ENCODE measurements around the gene LHPP.

The LHPP gene

DNA sequence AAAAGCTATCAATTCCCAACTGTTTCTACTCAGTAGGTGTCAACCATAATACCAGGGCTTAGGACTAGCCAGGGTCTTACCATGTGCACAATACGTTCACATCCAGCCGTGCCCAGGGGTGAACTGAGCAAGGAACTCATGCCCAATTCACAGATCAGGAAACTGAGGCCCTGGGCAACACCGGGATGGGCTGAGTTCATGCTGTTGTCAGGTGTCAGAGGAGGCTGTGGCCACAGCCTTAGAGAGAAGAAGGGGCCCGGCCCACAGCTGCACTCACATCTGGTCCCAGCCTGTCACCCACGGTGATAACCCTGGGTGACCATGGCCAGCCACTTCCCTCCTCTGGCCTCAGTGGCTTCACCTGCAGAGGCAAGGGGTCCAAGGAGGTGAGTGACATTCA, 190.6 kb downstream of the LHPP start:
- peaks cover 40% of the 10 kb centered on the region for H3K4me1 ChIP-seq (ENCODE audit: control insufficient read depth, insufficient read depth, low read length)
- H3K27me3 ChIP-seq (ENCODE audit: control insufficient read depth, insufficient read depth, low read length): no peaks in the 10 kb centered on the region
- H3K4me2 ChIP-seq (ENCODE audit: low read length): no peak overlapping the region
- peaks cover 4% of the 10 kb centered on the region for H3K36me3 ChIP-seq (ENCODE audit: insufficient read depth, low read length)
- no peaks in the 10 kb centered on the region for H3K9me3 ChIP-seq (replicated peaks; ENCODE audit: low read length)
- H3K4me3 ChIP-seq (ENCODE audit: low read length): no peak overlapping the region
- H3K9ac ChIP-seq (ENCODE audit: low read depth, low read length): no peak overlapping the region

DNA sequence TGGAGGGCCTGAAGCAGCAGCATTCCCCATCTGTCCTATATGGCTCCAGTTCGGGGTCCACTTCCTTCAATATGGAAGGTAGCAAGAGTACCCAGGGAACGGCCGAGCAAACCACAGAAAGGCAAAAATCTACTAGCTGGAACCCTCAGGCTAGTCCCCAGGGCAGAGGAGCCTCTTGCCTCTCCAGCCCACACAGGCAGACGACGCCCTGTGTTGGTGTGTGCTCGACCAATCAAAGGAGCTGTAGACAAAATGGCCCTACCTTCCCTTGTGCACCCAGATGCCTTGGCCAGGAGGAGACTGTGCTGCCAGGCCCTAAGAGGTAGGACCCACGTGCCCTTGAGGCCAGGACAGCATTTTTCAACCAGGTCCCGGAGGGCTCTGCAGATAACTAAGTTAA, 191.1 kb downstream of the LHPP start:
- Histone ChIP-seq H3K9ac (ENCODE audit: low read depth, low read length) (no peak overlapping the region), H3K4me3 (ENCODE audit: low read length) (no peak overlapping the region), H3K4me2 (ENCODE audit: low read length) (no peak overlapping the region), H3K27me3 (ENCODE audit: control insufficient read depth, insufficient read depth, low read length) (no peaks in the 10 kb centered on the region), H3K36me3 (ENCODE audit: insufficient read depth, low read length) (peaks cover 4% of the 10 kb centered on the region), H3K4me1 (ENCODE audit: control insufficient read depth, insufficient read depth, low read length) (peaks cover 37% of the 10 kb centered on the region), H3K9me3 (replicated peaks; ENCODE audit: low read length) (no peaks in the 10 kb centered on the region)

DNA sequence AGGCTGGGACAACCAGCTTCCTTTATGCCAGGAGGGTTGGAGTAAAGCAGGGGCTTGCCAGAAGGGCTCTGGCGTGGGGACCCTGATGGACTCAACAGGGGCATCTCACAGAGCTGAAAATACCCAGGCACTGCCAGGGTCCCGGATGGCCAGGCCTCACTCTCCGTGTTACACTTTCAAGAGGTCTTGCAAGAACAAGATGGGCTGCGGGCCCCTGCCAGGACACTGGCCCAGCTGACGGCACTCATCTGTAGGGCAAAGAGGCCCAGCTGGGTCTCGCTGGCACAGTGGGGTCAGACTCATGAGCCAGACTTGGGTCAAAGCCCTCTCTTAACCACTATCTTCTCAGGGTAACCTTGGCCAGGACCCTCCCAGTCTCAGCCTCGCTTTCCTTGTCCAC, 191.7 kb downstream of the LHPP start:
- Histone ChIP-seq H3K27me3 (ENCODE audit: control insufficient read depth, insufficient read depth, low read length) (no peaks in the 10 kb centered on the region), H3K9ac (ENCODE audit: low read depth, low read length) (no peak overlapping the region), H3K9me3 (replicated peaks; ENCODE audit: low read length) (no peaks in the 10 kb centered on the region), H3K36me3 (ENCODE audit: insufficient read depth, low read length) (peaks cover 4% of the 10 kb centered on the region), H3K4me2 (ENCODE audit: low read length) (no peak overlapping the region), H3K4me1 (ENCODE audit: control insufficient read depth, insufficient read depth, low read length) (peaks cover 37% of the 10 kb centered on the region), H3K4me3 (ENCODE audit: low read length) (no peak overlapping the region)

DNA sequence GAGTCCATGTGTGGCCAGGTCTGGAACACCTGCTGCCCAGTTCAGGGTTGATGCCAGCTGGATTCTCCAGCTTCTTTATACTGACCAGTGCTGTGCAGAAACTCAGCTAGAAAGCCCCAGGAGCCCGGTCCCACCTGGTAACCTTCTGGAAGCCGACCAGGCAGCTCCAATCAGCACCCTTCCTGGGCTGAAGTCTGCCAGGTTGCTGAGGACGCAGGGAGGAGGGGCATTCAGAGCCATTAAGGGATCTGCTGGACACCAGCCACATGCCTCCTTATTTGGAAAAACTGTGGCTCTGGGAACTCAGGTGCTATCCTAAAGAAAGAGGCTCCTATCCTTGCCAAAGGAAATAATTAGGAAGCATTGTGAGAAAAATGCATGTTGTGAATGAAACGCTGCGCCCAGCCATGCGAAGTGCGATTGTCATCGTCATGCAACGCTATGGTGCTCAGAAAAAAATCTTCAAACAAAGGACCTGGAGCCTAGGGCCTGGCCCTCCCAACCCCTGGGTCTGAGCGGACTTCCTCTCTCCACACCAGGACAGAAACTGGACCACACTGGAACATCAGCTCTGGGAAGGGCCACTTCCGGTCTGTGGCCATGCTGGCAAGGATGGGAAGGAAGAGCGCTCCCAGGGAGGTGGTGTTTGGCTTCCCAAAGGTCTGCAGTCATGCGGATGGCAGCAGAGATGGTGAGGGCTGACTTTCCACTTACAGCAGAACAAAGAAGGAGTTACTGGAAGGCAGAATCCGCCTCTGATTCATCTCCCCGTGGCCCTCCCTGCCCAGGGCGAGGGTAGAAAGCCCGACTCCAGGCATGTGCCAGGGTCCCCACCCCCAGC, 192.4 kb downstream of the LHPP start:
- Histone ChIP-seq H3K4me2 (ENCODE audit: low read length) (no peak overlapping the region), H3K4me3 (ENCODE audit: low read length) (no peak overlapping the region), H3K9ac (ENCODE audit: low read depth, low read length) (no peak overlapping the region), H3K27me3 (ENCODE audit: control insufficient read depth, insufficient read depth, low read length) (no peaks in the 10 kb centered on the region), H3K4me1 (ENCODE audit: control insufficient read depth, insufficient read depth, low read length) (peaks cover 30% of the 10 kb centered on the region), H3K9me3 (replicated peaks; ENCODE audit: low read length) (no peaks in the 10 kb centered on the region), H3K36me3 (ENCODE audit: insufficient read depth, low read length) (peaks cover 4% of the 10 kb centered on the region)

DNA sequence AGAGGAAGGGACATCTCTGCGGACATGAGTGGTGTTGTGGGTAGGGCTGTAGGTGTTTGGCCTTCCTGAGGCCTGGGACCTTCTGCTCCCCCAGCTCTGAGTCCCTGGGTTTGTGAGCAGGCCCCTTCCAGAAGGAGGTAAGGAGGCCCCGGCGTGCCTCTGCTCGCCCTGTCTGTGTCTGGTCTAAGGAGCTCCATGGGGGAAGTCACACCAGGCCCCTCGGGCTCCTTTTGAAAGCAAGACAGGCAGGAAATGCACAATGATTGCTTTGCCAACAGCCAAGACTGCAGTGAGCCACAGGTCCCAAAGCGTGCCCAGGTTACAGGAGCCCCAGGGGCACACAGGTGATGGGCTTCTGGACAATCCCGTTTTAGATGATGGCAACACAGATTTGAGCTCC, 193.1 kb downstream of the LHPP start:
- H3K9ac ChIP-seq (ENCODE audit: low read depth, low read length): no peak overlapping the region

DNA sequence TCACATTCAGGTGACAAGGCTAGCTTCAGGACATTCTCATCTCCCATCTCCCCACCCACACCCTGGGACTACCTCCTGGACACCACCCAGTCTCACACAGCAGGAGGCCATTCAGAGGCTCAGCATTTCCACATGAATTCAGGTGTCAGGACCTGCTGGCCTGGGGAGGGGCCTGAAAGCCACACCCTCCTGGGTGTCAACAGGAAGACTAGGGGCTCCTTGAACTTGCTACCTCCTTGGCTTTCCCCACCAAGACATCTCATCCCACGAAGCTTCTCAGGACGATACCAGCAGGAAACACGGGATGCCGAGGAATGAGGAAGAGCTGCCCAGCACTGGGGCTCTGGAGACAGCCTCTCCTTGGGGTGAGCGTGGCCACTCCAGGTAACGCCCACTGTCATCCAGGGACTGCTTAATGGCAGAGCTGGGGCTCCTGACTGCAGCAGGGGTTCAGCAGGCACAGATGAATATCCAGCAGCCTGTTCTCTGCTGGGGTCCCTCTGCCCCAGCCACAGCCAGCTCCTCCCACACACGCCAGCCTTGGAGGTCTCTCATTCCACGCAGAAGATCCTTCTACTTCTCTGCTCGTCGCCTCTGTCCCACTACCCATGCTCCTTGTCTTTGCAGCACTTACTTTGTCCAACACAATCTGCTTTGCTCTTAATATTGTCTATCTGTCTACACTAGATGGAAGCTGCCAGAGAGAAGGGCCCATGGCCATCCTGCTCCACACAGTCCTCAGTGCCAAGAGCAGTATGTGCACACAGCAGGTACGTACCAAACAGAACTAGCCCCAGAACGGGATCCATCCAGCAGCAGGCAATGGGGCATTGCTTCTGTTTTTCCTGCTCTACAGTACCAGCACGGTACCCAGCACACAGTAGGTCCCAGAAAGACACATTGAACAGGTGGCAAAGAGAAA, 193.8 kb downstream of the LHPP start:
- H3K9ac ChIP-seq (ENCODE audit: low read depth, low read length): no peak overlapping the region
- peaks cover 17% of the 10 kb centered on the region for H3K4me1 ChIP-seq (ENCODE audit: control insufficient read depth, insufficient read depth, low read length)
- H3K9me3 ChIP-seq (replicated peaks; ENCODE audit: low read length): no peaks in the 10 kb centered on the region
- peaks cover 4% of the 10 kb centered on the region for H3K36me3 ChIP-seq (ENCODE audit: insufficient read depth, low read length)
- no peak overlapping the region for H3K4me2 ChIP-seq (ENCODE audit: low read length)
- no peak overlapping the region for H3K4me3 ChIP-seq (ENCODE audit: low read length)
- no peaks in the 10 kb centered on the region for H3K27me3 ChIP-seq (ENCODE audit: control insufficient read depth, insufficient read depth, low read length)

More for the DNA sequence above, 193.1 kb downstream of the LHPP start:
- peaks cover 23% of the 10 kb centered on the region for H3K4me1 ChIP-seq (ENCODE audit: control insufficient read depth, insufficient read depth, low read length)
- H3K4me2 ChIP-seq (ENCODE audit: low read length): no peak overlapping the region
- H3K36me3 ChIP-seq (ENCODE audit: insufficient read depth, low read length): peaks cover 4% of the 10 kb centered on the region
- H3K4me3 ChIP-seq (ENCODE audit: low read length): no peak overlapping the region
- H3K9me3 ChIP-seq (replicated peaks; ENCODE audit: low read length): no peaks in the 10 kb centered on the region
- no peaks in the 10 kb centered on the region for H3K27me3 ChIP-seq (ENCODE audit: control insufficient read depth, insufficient read depth, low read length)

DNA sequence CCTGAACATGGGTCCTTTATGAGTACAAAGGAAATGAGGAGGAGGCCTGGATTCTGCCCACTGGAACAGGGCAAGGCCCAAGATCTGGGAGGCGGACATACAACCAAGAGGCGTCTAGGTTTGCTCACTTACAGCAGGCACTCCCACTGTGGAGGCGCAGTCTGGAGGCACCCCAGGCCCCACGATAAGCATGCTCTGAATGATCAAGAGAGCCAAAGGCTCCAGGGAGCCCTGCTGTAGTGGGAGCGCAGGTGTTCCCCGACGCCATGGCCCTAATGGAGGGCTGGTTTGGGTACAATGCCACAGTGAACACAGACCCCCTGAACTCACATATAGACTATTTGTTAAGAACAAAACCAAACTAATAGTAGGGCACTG, 194.5 kb downstream of the LHPP start:
- Histone ChIP-seq H3K36me3 (ENCODE audit: insufficient read depth, low read length) (peaks cover 4% of the 10 kb centered on the region), H3K4me3 (ENCODE audit: low read length) (no peak overlapping the region), H3K4me2 (ENCODE audit: low read length) (no peak overlapping the region), H3K9ac (ENCODE audit: low read depth, low read length) (no peak overlapping the region), H3K27me3 (ENCODE audit: control insufficient read depth, insufficient read depth, low read length) (no peaks in the 10 kb centered on the region), H3K4me1 (ENCODE audit: control insufficient read depth, insufficient read depth, low read length) (peaks cover 10% of the 10 kb centered on the region), H3K9me3 (replicated peaks; ENCODE audit: low read length) (no peaks in the 10 kb centered on the region)

DNA sequence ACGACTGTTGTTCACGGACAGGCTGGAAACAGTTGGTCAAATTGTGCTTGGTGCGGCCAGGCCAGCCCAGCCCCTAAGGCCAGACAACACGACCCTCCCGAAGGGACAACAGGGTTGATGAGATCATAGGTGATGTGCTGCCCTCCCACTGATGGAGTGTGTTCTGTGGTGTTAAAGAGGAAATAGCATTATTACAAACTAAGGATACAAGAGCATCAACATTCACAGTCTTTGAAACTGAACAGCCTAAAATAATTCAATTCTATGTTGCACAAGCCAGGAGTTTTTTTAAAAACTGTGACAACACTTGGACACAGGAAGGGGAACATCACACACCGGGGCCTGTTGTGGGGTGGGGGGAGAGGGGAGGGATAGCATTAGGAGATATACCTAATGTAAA, 194.9 kb downstream of the LHPP start:
- no peaks in the 10 kb centered on the region for H3K9me3 ChIP-seq (replicated peaks; ENCODE audit: low read length)
- H3K36me3 ChIP-seq (ENCODE audit: insufficient read depth, low read length): peaks cover 4% of the 10 kb centered on the region
- H3K9ac ChIP-seq (ENCODE audit: low read depth, low read length): no peak overlapping the region
- H3K27me3 ChIP-seq (ENCODE audit: control insufficient read depth, insufficient read depth, low read length): no peaks in the 10 kb centered on the region
- no peak overlapping the region for H3K4me3 ChIP-seq (ENCODE audit: low read length)
- peaks cover 8% of the 10 kb centered on the region for H3K4me1 ChIP-seq (ENCODE audit: control insufficient read depth, insufficient read depth, low read length)
- no peak overlapping the region for H3K4me2 ChIP-seq (ENCODE audit: low read length)

DNA sequence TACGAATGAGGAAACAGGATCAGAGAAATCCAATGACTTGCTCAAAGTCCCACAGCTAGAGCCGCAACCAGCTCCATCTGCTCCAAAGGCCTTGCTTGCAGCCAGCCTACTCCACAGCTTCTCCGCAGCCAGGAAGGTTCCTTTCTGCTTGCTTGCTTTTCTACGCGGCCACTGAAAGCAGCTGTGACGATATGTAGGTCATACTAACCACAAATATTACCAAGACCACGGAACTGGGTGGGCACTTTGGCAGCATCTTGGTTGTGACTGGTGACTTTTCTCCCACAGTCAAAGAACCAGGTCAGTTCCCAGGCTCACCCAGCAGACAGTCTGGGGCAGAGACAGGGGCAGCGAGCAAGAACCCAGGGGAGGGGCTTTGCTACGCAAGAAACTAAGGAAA, 196.2 kb downstream of the LHPP start:
- H3K27me3 ChIP-seq (ENCODE audit: control insufficient read depth, insufficient read depth, low read length): no peaks in the 10 kb centered on the region
- peaks cover 8% of the 10 kb centered on the region for H3K4me1 ChIP-seq (ENCODE audit: control insufficient read depth, insufficient read depth, low read length)
- H3K4me2 ChIP-seq (ENCODE audit: low read length): no peak overlapping the region
- H3K9me3 ChIP-seq (replicated peaks; ENCODE audit: low read length): no peaks in the 10 kb centered on the region
- no peak overlapping the region for H3K4me3 ChIP-seq (ENCODE audit: low read length)
- peaks cover 4% of the 10 kb centered on the region for H3K36me3 ChIP-seq (ENCODE audit: insufficient read depth, low read length)
- H3K9ac ChIP-seq (ENCODE audit: low read depth, low read length): no peak overlapping the region

DNA sequence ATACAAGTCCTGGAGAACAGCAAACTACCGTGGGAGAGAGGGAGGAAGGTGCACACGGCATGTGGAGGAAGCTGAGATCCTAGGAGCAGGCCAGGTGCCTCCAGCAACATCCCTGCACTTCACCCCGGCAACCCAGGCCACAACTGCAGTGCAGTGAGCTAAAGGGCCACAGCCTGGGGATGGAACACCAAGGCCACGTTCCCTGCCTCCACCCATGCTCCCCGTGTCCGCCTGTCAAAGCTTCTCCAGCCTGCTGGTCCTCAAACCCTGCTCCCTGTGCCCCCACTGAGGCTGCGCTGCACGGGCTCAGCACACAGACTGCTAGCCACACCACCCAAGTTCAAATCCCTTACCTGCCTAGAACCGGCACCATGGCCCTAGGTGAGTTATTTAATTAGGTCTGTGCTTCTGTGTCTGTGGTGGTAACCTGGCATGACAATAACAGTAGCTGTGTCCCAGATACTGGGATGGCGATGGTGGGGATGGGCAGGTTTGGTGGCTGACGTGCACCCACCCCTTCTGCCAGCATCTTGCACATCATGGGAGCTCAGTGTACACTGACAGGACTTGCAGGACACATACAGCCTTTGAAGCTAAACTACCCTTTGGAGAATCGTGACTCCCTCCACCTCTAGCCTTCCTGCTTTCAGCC, 197.1 kb downstream of the LHPP start:
- H3K4me3 ChIP-seq (ENCODE audit: low read length): no peak overlapping the region
- no peak overlapping the region for H3K4me2 ChIP-seq (ENCODE audit: low read length)
- no peak overlapping the region for H3K9ac ChIP-seq (ENCODE audit: low read depth, low read length)
- H3K9me3 ChIP-seq (replicated peaks; ENCODE audit: low read length): no peaks in the 10 kb centered on the region
- H3K36me3 ChIP-seq (ENCODE audit: insufficient read depth, low read length): peaks cover 4% of the 10 kb centered on the region
- peaks cover 8% of the 10 kb centered on the region for H3K4me1 ChIP-seq (ENCODE audit: control insufficient read depth, insufficient read depth, low read length)
- H3K27me3 ChIP-seq (ENCODE audit: control insufficient read depth, insufficient read depth, low read length): no peaks in the 10 kb centered on the region

DNA sequence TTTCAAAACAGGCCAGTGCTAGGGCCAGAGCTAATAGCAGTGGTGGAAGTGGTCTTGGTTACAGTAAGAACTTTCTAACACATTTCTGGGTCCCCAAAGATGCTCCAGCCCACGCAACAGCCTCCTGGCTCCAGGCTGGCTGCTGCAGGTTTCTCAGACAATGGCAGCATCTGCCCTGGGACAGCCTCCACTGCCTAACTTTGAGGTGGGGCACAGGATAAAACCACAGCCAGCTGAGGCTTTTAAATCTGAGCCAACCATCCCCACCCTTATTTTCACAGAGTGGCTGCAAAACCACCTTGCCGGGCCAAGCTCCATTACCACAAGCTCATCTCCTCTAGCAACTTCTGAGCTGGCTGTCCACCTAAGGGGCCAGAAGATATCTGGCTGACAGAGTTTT, 197.8 kb downstream of the LHPP start:
- Histone ChIP-seq H3K36me3 (ENCODE audit: insufficient read depth, low read length) (peaks cover 4% of the 10 kb centered on the region), H3K4me2 (ENCODE audit: low read length) (no peak overlapping the region), H3K4me1 (ENCODE audit: control insufficient read depth, insufficient read depth, low read length) (peaks cover 8% of the 10 kb centered on the region), H3K4me3 (ENCODE audit: low read length) (no peak overlapping the region), H3K9me3 (replicated peaks; ENCODE audit: low read length) (no peaks in the 10 kb centered on the region), H3K27me3 (ENCODE audit: control insufficient read depth, insufficient read depth, low read length) (no peaks in the 10 kb centered on the region), H3K9ac (ENCODE audit: low read depth, low read length) (no peak overlapping the region)
